Right cardiac atrium (tissue), 5 donors: Measurements from ENCODE around the gene FYN. TPM values are rescaled to one million over a fixed set of nuclear protein-coding genes. Genes with fewer than 3 reads are reported as not detected.
"Not testable (repeated sequence)": the region's sequence is repeated elsewhere in the genome, so short reads cannot be mapped to it uniquely, and the experiment has no call there.

Source experiments
- ATAC-seq, 2 donors: fragments of 200-7000 bp; cut with Tn5 transposase; one replicate each; pipeline versions ENCODE4 v1.8.0 to v1.9.1; 2020; ENCODE audit warnings: moderate library complexity in 2 of 2, mild to moderate bottlenecking in 1 of 2
- DNase-seq, 3 donors: peaks; one replicate each; pipeline ENCODE4 v3.0.0-alpha.2; 2020
- H3K27ac ChIP-seq: one replicate; pipeline ENCODE4 v1.5.1; 2013; ENCODE audit warnings: mild to moderate bottlenecking, low read length, control low read depth, moderate library complexity
- H3K27me3 ChIP-seq: one replicate; pipeline ENCODE4 v1.6.1; 2013; ENCODE audit not compliant: control insufficient read depth, insufficient read depth
- H3K4me1 ChIP-seq: one replicate; pipeline ENCODE4 v1.6.1; 2013; ENCODE audit warnings: low read length; ENCODE audit not compliant: control insufficient read depth, insufficient read depth
- H3K4me3 ChIP-seq: one replicate; pipeline ENCODE4 v1.5.1; 2013; ENCODE audit warnings: low read length, control low read depth
- H3K9me3 ChIP-seq: one replicate; pipeline ENCODE4 v1.6.1; 2013; ENCODE audit warnings: low read length; ENCODE audit not compliant: control insufficient read depth
- WGBS: extraction: QIAGEN DNeasy Blood & Tissue Kit; methylation state at CpG from one replicate; pipeline ENCODE4 v1.1.7; 2013; 5-methylcytosine and 5-hydroxymethylcytosine counted together
- intact Hi-C, 4 donors: fragments of 100-400 bp; cut with DNase I; formaldehyde crosslinking; loops; one replicate each; pipeline versions ENCODE4 v1.11.0 to v1.14.0; 2022 to 2023
- polyA plus RNA-seq: library from polyadenylated mRNA; stranded (reverse); fragments of 200-250 nt; gene quantifications from one replicate; pipeline ENCODE4 v1.2.3, GENCODE V29; 2013
- total RNA-seq, 4 donors: library from RNA; stranded (reverse); fragmentation: NEBNext Ultra II Directional; extraction: Animal tissue kit (Norgen Biotek cat#: 25700); gene quantifications; one replicate each; pipeline ENCODE4 v1.2.1, GENCODE V29; 2021
- donor health status: healthy with polysubstance abuse.
- donor health status: DM: no; HTN: yes; CAD: no.
- donor health status: DM: no; HTN: no; CAD: no.
- donor health status: DM: no; HTN: yes; CAD: no; lungs with severe emphysema.
- donor health status: DM: yes; HTN: yes; CAD: no.

FYN gene
- total and polyA plus RNA-seq, 5 donors, result 29.8 to 76.6 (median 73.3) TPM

GRCh38 chr6:111908365-111908764, 35.1 kb upstream of the FYN start:
- H3K27me3 ChIP-seq, ATAC-seq, intact Hi-C loops, H3K4me1 ChIP-seq, H3K4me3 ChIP-seq, H3K9me3 ChIP-seq, DNase-seq, H3K27ac ChIP-seq: not testable (repeated sequence)
- 75% methylated on average over 13 of the region's 17 CpGs for WGBS

DNA sequence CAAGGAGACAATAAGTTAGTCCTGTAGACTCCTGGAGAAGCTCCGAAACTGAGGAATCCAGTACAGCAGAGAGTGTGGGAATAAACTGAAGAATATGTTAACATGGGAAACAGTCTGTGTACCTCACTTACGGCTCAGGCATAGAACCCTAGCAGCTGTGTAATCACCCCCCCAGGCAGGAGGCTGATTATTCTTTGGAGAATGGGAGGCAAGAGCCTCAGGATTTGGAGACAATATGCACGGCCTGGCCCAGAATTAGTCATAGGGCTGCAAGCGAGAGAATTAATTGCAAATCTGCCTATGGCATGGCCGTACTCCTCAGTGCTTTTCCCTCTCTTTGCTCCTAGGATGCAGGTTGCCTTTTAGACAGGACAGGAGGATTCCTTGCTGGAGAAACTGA, 27.5 kb upstream of the FYN start:
- no peak for ATAC-seq
- no peaks in the 10 kb centered on the region for H3K9me3 ChIP-seq
- H3K27me3 ChIP-seq, result no peaks in the 10 kb centered on the region
- H3K4me1 ChIP-seq, result no peaks in the 10 kb centered on the region
- no peak overlapping the region for H3K4me3 ChIP-seq
- WGBS, result 97% methylated on average over 5 of the region's 5 CpGs
- intact Hi-C loops, result no loop called here
- DNase-seq, result no peak
- no peak overlapping the region for H3K27ac ChIP-seq

DNA sequence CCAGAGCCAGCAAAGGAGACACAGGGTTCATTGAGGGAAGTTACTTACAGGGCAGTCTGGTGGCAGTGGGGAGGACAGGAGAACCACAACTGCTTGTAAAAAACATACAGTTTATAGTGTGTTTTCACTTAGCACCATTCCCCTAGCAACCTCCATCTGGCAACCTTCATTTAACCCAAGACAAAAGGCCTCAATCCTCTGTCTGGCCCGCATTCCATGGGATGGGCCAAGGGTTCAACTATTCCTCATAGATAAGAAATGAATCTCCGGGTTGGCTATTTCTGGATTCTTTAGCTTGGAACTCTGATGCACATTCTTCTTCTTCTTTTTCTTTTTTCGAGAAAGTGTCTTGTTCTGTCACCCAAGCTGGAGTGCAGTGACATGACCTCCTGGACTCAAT, 26.3 kb upstream of the FYN start:
- WGBS, result 68% methylated on average over 3 of the region's 3 CpGs
- Histone ChIP-seq H3K4me1 (no peaks in the 10 kb centered on the region), H3K4me3 (no peak overlapping the region), H3K27me3 (no peaks in the 10 kb centered on the region), H3K9me3 (no peaks in the 10 kb centered on the region), H3K27ac (no peak overlapping the region)
- intact Hi-C loops, result loop anchor here in 1 of 4 donors (10.0 kb wide), 1 partner anchor 75 kb away; no protein-coding TSS in a partner anchor
- DNase-seq (no peak), ATAC-seq (no peak)

- no peaks in the 10 kb centered on the region for H3K27me3 ChIP-seq
- WGBS, result 80% methylated on average over 4 of the region's 4 CpGs
- no peaks in the 10 kb centered on the region for H3K4me1 ChIP-seq
- intact Hi-C loops, result loop anchor here in 1 of 4 donors (10.0 kb wide), 1 partner anchor 76 kb away; no protein-coding TSS in a partner anchor
- DNase-seq (no peak), ATAC-seq (no peak)
- no peaks in the 10 kb centered on the region for H3K9me3 ChIP-seq
- no peak overlapping the region for H3K4me3 ChIP-seq
- no peak overlapping the region for H3K27ac ChIP-seq
Measured at GRCh38 chr6:111898452-111898851, 25.2 kb upstream of the FYN start.

DNA sequence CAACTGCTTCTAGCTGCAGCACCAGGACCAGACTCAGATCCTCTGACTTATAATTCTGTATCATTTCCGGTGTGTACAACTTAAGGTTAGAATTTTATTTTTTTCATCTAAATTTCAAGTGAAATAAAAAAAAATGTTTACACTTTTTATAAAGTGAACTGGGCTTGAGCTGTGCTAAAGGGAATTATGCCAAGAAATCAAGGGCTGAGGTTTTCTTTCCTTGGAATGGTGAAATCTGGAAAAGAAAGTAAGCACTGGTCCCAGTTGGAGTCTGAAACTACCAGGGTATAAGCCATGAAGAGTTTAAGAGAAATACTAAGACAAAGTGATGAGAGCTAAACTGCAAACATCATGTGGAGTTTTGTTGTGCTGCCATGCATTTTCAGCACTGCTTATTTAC, 21.7 kb upstream of the FYN start:
- H3K27ac ChIP-seq, result no peak overlapping the region
- H3K27me3 ChIP-seq, result no peaks in the 10 kb centered on the region
- WGBS, result 89% methylated on average over 1 of the region's 1 CpG
- no peaks in the 10 kb centered on the region for H3K9me3 ChIP-seq
- no peak for ATAC-seq
- no peaks in the 10 kb centered on the region for H3K4me1 ChIP-seq
- no peak for DNase-seq
- intact Hi-C loops, result loop anchor here in 1 of 4 donors (10.0 kb wide), 1 partner anchor 80 kb away; no protein-coding TSS in a partner anchor
- no peak overlapping the region for H3K4me3 ChIP-seq

- no peaks in the 10 kb centered on the region for H3K4me1 ChIP-seq
- 87% methylated on average over 2 of the region's 2 CpGs for WGBS
- DNase-seq, result no peak
- no peak overlapping the region for H3K27ac ChIP-seq
- ATAC-seq, result no peak
- H3K9me3 ChIP-seq, result no peaks in the 10 kb centered on the region
- H3K27me3 ChIP-seq, result no peaks in the 10 kb centered on the region
- H3K4me3 ChIP-seq, result no peak overlapping the region
- intact Hi-C loops, result loop anchor here in 1 of 4 donors (10.0 kb wide), 1 partner anchor 81 kb away; no protein-coding TSS in a partner anchor
Measured at GRCh38 chr6:111894272-111894671, 21.0 kb upstream of the FYN start.

- WGBS, result 65% methylated on average over 4 of the region's 4 CpGs
- ATAC-seq (no peak), DNase-seq (no peak)
- H3K4me3 ChIP-seq, result no peak overlapping the region
- no peaks in the 10 kb centered on the region for H3K4me1 ChIP-seq
- intact Hi-C loops, result loop anchor here in 1 of 4 donors (10.0 kb wide), 1 partner anchor 82 kb away; no protein-coding TSS in a partner anchor
- H3K9me3 ChIP-seq, result no peaks in the 10 kb centered on the region
- no peak overlapping the region for H3K27ac ChIP-seq
- no peaks in the 10 kb centered on the region for H3K27me3 ChIP-seq
Measured at GRCh38 chr6:111892431-111892830, 19.2 kb upstream of the FYN start.

- H3K4me1 ChIP-seq, result no peaks in the 10 kb centered on the region
- no peak overlapping the region for H3K27ac ChIP-seq
- DNase-seq, result no peak
- no peaks in the 10 kb centered on the region for H3K27me3 ChIP-seq
- ATAC-seq, result no peak
- intact Hi-C loops, result loop anchor here in 1 of 4 donors (10.0 kb wide), 1 partner anchor 84 kb away; no protein-coding TSS in a partner anchor
- no peak overlapping the region for H3K4me3 ChIP-seq
- no peaks in the 10 kb centered on the region for H3K9me3 ChIP-seq
Measured at GRCh38 chr6:111890988-111891387, 17.7 kb upstream of the FYN start.

GRCh38 chr6:111888928-111889695, 15.9 kb upstream of the FYN start:
- intact Hi-C loops, result loop anchor here in 1 of 4 donors (10.0 kb wide), 1 partner anchor 86 kb away; no protein-coding TSS in a partner anchor
- DNase-seq, result peak; percentile 40 to 75 (median 69)
- Histone ChIP-seq H3K4me3 (peak overlapping the region; percentile 33), H3K27me3 (no peaks in the 10 kb centered on the region), H3K27ac (no peak overlapping the region), H3K9me3 (no peaks in the 10 kb centered on the region), H3K4me1 (no peaks in the 10 kb centered on the region)
- 13% methylated on average over 10 of the region's 10 CpGs for WGBS
- peak; percentile 86 to 87 for ATAC-seq

GRCh38 chr6:111886793-111887192, 13.5 kb upstream of the FYN start:
- H3K27ac ChIP-seq, result not testable (repeated sequence)

DNA sequence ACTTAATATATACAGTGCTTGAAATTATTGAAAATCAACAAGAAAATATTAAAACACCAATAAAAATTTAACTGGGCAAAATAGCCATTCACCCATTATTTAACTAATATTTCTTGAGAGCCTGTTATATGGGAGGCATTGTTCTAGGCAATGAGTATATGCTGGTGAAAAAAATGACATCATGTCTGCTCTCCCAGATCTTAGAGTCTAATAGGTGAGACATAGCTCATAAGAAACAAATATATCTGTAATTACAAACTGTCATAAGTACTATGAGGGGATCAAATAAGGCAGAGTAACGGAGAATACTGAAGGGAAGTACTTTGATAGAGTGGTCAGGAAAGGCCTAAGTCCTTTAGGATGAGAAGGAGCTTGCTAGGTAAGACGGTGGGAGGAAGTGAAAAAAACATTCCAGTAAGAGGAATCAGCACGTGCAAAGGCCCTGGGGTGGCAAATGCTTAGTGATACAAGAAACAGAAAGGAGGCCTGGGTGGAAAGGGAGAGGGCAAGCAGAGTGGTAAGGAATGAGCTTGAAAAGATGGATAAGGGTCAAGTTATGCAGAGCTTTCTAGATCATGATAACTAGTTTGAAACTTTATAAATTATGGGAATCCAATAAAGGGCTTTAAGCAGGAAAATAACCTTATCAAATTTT, 12.2 kb upstream of the FYN start:
- intact Hi-C loops, result loop anchor here in 1 of 4 donors (10.0 kb wide), 1 partner anchor 89 kb away; no protein-coding TSS in a partner anchor

More at GRCh38 chr6:111886793-111887192, 13.5 kb upstream of the FYN start:
- 97% methylated on average over 2 of the region's 2 CpGs for WGBS
- not testable (repeated sequence) for H3K4me1 ChIP-seq, DNase-seq, H3K27me3 ChIP-seq, H3K4me3 ChIP-seq, ATAC-seq, H3K9me3 ChIP-seq
- intact Hi-C loops, result loop anchor here in 1 of 4 donors (10.0 kb wide), 1 partner anchor 88 kb away; no protein-coding TSS in a partner anchor

More for the DNA sequence above, 12.2 kb upstream of the FYN start:
- WGBS, result 95% methylated on average over 3 of the region's 3 CpGs
- Histone ChIP-seq H3K27ac (no peak overlapping the region), H3K27me3 (no peaks in the 10 kb centered on the region), H3K4me1 (no peaks in the 10 kb centered on the region), H3K4me3 (no peak overlapping the region), H3K9me3 (no peaks in the 10 kb centered on the region)
- ATAC-seq (no peak), DNase-seq (no peak)
